Kasumi-1 (cell line): ENCODE data around the gene SMCO1.
"Not testable (repeated sequence)": the region's sequence is repeated elsewhere in the genome, so short reads cannot be mapped to it uniquely, and the experiment has no call there.

ENCODE experiments used
- DNase-seq, 2 experiments: peaks; one replicate each; lab custom pipeline; 2025; lab: John Stamatoyannopoulos, UW

The SMCO1 gene

GRCh38 chr3:196514913-196515621, at the start of gene SMCO1:
Gene SMCO1, minus strand, starts transcription at chr3:196515346. Its CDS starts 137 bp downstream, at chr3:196515209.
- no peak for DNase-seq

- DNase-seq = peak in 1 of 2 experiments; percentile 14
Observed at GRCh38 chr3:196563721-196564225, 48.6 kb upstream of the SMCO1 start.

- no peak for DNase-seq
Observed at GRCh38 chr3:196559826-196560225, 44.7 kb upstream of the SMCO1 start.

- no peak for DNase-seq
Observed at GRCh38 chr3:196558476-196558875, 43.3 kb upstream of the SMCO1 start.

GRCh38 chr3:196557236-196557635, 42.1 kb upstream of the SMCO1 start:
- DNase-seq = no peak

- DNase-seq = no peak
Observed at GRCh38 chr3:196555295-196555694, 40.1 kb upstream of the SMCO1 start.

- DNase-seq = peak; percentile 90 to 95
Observed at GRCh38 chr3:196554205-196554604, 39.1 kb upstream of the SMCO1 start.

GRCh38 chr3:196553551-196553950, 38.4 kb upstream of the SMCO1 start:
- no peak for DNase-seq

GRCh38 chr3:196552253-196552652, 37.1 kb upstream of the SMCO1 start:
- DNase-seq = no peak

- not testable (repeated sequence) for DNase-seq
Observed at GRCh38 chr3:196550172-196550571, 35.0 kb upstream of the SMCO1 start.

GRCh38 chr3:196549312-196549711, 34.2 kb upstream of the SMCO1 start:
- not testable (repeated sequence) for DNase-seq

GRCh38 chr3:196547067-196547466, 31.9 kb upstream of the SMCO1 start:
- no peak for DNase-seq

GRCh38 chr3:196546537-196546936, 31.4 kb upstream of the SMCO1 start:
- DNase-seq = no peak

- DNase-seq = no peak
Observed at GRCh38 chr3:196544491-196544992, 29.4 kb upstream of the SMCO1 start.

- DNase-seq = no peak
Observed at GRCh38 chr3:196541684-196542445, 26.7 kb upstream of the SMCO1 start.

- peak; percentile 19 to 28 for DNase-seq
Observed at GRCh38 chr3:196537319-196537984, 22.3 kb upstream of the SMCO1 start.

GRCh38 chr3:196533260-196533681, 18.1 kb upstream of the SMCO1 start:
- no peak for DNase-seq

- DNase-seq = no peak
Observed at GRCh38 chr3:196531418-196531817, 16.3 kb upstream of the SMCO1 start.

- DNase-seq = peak; percentile 75 to 78
Observed at GRCh38 chr3:196528639-196529233, 13.6 kb upstream of the SMCO1 start.

- DNase-seq = no peak
Observed at GRCh38 chr3:196525141-196525540, 10.0 kb upstream of the SMCO1 start.

GRCh38 chr3:196524527-196524926, 9.4 kb upstream of the SMCO1 start:
- peak; percentile 77 to 79 for DNase-seq

- DNase-seq = no peak
Observed at GRCh38 chr3:196523841-196524240, 8.7 kb upstream of the SMCO1 start.
